WTC11 (cell line): Measurements from ENCODE around the gene CLIC3.

Source experiments
- JUN ChIP-seq: sonication (generic); formaldehyde crosslinking; IDR thresholded peaks from 2 replicates; pipeline ENCODE4 v1.8.0; 2023; ENCODE audit warnings: mild to moderate bottlenecking, missing genetic modification reagents
- TF ChIP-seq, protein P1 (sequence below): fragments of 200-600 bp; IDR thresholded peaks from 2 replicates; pipeline ENCODE4 v1.8.0; 2022; ENCODE audit warnings: antibody characterized with exemption

DNA sequence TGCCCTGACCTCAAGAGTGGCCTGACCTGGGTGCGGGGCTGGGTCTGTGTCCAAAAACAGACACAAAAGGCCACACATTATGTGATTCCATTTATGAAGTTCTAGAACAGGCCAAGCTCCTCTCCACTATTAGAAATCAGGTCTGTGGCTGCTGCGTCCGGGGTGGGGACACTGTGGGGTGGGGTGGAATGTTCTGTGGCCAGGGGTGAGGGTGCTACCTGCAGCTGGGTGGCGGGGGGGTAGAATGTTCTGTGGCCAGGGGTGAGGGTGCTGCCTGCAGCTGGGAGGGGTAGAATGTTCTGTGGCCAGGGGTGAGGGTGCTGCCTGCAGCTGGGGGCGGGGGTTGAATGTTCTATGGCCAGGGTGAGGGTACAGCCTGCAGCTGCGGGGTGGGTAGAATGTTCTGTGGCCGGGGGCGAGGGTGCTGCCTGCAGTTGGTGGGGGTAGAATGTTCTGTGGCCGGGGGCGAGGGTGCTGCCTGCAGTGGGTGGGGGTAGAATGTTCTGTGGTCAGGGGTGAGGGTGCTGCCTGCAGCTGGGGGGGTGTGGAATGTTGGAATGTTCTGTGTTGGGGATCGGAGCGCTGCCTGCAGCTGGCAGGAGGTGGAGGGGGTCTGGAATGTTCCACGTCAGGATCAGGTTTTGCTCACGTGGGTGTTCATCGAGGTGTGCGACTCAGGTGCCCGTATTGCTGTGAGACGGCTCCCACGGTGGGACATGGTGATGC, 36.0 kb downstream of the CLIC3 start:
- no peak for TF ChIP-seq JUN (CRISPR knock-in tag)
- TF ChIP-seq, protein P1, sequence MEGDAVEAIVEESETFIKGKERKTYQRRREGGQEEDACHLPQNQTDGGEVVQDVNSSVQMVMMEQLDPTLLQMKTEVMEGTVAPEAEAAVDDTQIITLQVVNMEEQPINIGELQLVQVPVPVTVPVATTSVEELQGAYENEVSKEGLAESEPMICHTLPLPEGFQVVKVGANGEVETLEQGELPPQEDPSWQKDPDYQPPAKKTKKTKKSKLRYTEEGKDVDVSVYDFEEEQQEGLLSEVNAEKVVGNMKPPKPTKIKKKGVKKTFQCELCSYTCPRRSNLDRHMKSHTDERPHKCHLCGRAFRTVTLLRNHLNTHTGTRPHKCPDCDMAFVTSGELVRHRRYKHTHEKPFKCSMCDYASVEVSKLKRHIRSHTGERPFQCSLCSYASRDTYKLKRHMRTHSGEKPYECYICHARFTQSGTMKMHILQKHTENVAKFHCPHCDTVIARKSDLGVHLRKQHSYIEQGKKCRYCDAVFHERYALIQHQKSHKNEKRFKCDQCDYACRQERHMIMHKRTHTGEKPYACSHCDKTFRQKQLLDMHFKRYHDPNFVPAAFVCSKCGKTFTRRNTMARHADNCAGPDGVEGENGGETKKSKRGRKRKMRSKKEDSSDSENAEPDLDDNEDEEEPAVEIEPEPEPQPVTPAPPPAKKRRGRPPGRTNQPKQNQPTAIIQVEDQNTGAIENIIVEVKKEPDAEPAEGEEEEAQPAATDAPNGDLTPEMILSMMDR, result no peak
